HG03196 (cell line): ENCODE results near the gene KRTAP4-11.
"Not testable (repeated sequence)": the region's sequence is repeated elsewhere in the genome, so short reads cannot be mapped to it uniquely, and the experiment has no call there.

Experiments used
- ATAC-seq: cut with Tn5 transposase; IDR thresholded peaks from one replicate; pipeline ENCODE4 v1.9.1; 2021; ENCODE audit not compliant: unreplicated experiment

Gene KRTAP4-11

GRCh38 chr17:41088760-41089352, 29.3 kb downstream of the KRTAP4-11 start:
- not testable (repeated sequence) for ATAC-seq

DNA sequence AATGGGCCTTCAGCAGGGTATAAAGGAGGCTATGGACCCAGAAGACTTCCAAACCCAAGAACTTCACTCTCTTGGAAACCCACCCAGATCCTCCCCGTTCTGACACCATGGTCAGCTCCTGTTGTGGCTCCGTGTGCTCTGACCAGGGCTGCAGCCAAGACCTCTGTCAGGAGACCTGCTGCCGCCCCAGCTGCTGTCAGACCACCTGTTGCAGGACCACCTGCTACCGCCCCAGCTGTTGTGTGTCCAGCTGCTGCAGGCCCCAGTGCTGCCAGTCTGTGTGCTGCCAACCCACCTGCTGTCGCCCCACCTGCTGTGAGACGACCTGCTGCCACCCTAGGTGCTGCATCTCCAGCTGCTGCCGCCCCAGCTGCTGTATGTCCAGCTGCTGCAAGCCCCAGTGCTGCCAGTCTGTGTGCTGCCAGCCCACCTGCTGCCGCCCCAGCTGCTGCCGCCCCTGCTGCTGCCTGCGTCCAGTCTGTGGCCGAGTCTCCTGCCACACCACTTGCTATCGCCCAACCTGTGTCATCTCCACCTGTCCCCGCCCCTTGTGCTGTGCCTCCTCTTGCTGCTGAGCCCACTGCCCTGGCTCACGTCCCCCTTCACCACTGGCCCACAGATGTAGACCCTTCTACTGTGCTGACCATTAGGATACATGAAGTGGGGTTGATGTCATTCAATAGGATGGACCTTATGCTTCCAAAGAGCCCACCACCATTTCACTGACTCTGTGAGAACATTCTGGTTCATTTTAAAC, 33.9 kb downstream of the KRTAP4-11 start, which contains the start of gene KRTAP4-7:
KRTAP4-7 (plus strand) TSS at position 51 of the 757 bp plus-strand sequence; CDS start at position 108, 57 bp downstream.
- ATAC-seq: not testable (repeated sequence)

DNA sequence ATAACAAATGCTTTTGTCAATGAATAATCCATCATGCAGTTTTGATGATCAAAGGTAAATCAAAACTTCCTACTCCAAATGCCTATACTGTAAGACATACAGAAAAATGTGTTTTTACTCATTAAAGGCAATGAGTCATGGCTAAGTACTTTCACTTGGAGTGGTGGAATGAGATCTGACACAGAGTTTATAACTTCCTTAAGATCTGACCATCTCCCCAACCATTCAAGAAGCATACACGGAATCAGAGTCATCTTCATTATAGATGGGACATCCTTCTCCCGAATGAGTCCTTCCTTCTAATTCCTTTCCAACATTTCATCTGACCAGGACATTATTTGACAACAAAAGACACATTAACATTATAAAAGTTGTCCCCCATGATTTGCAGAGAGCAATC, 34.7 kb downstream of the KRTAP4-11 start:
- ATAC-seq: not testable (repeated sequence)

- ATAC-seq: no peak
These were observed 35.5 kb downstream of the KRTAP4-11 start for GRCh38 chr17:41082626-41083025.

DNA sequence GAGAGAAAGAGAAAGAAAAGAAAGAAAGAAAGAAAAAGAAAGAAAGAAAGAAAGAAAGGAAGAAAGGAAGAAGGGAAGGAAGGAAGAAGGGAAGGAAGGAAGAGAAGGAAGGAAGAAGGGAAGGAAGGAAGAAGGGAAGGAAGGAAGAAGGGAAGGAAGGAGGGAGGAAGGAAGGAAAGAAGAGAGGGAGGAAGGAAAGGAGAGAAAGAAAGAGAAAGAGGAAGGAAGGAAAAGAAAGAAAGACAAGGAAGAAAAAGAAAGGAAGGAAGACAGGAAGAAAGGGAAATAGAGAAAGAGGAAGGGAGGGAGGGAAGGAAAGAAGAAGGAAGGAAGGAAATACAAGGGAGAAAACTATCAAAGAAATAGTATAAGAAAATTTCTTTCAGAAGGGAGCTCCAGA, 41.4 kb downstream of the KRTAP4-11 start:
- no peak for ATAC-seq

DNA sequence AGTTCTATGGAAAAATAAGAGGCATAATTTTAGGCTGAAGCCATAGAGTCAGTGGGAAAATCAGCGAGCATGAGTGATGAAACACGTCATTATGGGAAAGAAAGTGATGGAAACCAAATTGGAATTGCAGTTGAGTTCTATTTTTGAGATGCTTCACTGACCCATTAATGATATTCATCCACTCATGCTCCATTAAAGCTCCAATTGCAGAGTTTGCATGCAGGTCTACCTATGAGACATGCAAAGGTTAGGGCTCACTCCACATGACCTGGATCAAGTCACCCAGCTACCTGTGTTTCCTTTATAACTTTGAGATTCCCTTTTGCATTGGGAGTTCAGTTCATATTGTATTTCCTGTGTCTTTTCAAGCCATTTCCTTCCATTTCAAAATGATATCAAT, 44.5 kb downstream of the KRTAP4-11 start:
- no peak for ATAC-seq

- no peak for ATAC-seq
These were observed 46.4 kb downstream of the KRTAP4-11 start for GRCh38 chr17:41071606-41072360.

GRCh38 chr17:41069031-41069430, 49.1 kb downstream of the KRTAP4-11 start:
- ATAC-seq: no peak

GRCh38 chr17:41067281-41067680, 50.9 kb downstream of the KRTAP4-11 start:
- ATAC-seq: no peak
